ENCODE measurements around the gene CHTF18. TPM values are rescaled to one million over a fixed set of nuclear protein-coding genes. Genes with fewer than 3 reads are reported as not detected.

The CHTF18 gene
- 11.3 TPM for total RNA-seq
- long read RNA-seq, partial matches to known transcripts, result 4 of 17 reads
- long read RNA-seq, other reads (novel, unspliced or antisense), result 9 of 17 reads

DNA sequence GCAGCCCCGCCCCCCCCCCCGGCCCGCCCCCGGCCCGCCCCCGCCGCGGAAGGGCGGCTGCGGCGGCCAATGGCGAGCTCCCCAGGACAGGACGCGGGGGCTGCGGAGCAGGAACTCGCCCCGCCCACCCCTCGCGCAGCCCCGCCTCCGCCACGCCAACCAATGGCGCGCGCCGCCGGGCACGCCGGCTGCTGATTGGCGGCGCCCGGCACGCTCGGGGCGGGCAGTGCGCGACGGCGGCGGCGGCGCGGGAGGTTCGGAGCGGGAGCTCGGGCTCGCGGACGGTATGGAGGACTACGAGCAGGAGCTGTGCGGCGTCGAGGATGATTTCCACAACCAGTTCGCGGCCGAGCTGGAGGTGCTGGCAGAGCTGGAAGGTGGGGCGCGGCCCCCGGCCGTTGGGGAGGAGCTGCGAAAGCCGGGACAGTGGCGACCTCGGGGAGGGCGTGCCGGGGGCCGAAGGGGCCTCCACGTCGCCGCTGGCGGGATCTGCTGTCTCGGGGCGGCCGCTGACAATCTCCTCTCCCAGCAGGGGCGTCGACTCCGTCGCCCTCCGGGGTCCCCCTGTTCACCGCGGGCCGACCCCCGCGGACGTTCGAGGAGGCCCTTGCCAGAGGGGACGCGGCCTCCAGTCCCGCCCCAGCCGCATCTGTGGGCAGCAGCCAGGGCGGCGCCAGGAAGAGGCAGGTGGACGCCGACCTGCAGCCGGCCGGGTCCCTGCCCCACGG, at the start of gene CHTF18:
CHTF18 (plus strand) TSS at position 222 of the 728 bp plus-strand sequence; CDS start at position 287, 65 bp downstream.
- intact Hi-C loops (cut with DNase I), result no loop called here
- H3K27ac ChIP-seq, result peak within 1 kb of the TSS; percentile 81
- ATAC-seq, result peak; percentile 93 to 94

DNA sequence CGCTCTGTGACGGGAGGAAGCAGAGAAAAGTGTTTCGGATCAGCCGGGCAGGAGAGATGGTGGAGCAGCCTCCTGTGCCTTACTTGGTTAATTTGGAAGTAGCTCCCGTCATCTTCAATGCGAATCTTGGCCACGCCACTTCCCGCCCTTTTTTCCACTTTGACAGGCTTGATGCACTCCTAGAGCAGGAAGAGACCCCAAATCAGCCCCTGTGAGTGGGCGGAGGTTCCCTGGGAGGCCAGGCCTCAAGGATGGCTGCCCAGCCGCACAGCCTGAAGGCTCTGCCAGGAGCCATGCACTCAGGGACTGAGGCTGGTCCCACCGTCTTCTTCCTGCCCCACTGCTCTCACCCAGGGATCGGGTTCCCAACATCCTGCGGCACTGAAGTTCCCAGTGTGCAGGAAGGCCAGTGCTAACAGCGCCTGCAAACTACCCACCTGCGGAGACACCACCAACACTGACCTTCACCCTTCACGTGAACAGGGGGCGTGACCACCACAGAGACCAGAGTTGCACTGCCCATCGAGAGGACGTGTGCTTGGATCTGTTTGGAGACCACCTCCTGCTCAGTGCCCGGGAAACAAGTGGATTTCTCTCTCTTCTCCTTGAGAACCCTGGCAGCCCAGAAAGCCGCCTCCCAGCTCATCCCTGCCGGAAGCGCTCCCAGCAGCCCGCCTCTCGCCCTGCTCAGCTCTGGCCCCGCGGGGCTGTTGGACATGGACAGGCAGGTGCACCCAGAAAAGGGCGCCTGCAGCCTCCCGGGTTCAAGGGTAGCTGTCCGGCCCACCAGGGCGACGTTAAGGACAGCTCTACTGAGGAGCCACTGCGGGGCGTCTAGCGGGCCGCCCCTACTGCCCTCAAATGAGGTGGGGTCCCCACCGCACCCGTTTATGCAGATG, 48.6 kb upstream of the CHTF18 start:
- Histone ChIP-seq H3K27me3 (ENCODE audit: low read depth) (no peaks in the 10 kb centered on the region), H3K4me3 (peak overlapping the region; percentile 97), H3K9me3 (no peaks in the 10 kb centered on the region), H3K36me3 (peaks cover 34% of the 10 kb centered on the region), H3K27ac (peak overlapping the region; percentile 86), H3K4me1 (peaks cover 15% of the 10 kb centered on the region)
- no peak for ATAC-seq
- TF ChIP-seq, protein P1, sequence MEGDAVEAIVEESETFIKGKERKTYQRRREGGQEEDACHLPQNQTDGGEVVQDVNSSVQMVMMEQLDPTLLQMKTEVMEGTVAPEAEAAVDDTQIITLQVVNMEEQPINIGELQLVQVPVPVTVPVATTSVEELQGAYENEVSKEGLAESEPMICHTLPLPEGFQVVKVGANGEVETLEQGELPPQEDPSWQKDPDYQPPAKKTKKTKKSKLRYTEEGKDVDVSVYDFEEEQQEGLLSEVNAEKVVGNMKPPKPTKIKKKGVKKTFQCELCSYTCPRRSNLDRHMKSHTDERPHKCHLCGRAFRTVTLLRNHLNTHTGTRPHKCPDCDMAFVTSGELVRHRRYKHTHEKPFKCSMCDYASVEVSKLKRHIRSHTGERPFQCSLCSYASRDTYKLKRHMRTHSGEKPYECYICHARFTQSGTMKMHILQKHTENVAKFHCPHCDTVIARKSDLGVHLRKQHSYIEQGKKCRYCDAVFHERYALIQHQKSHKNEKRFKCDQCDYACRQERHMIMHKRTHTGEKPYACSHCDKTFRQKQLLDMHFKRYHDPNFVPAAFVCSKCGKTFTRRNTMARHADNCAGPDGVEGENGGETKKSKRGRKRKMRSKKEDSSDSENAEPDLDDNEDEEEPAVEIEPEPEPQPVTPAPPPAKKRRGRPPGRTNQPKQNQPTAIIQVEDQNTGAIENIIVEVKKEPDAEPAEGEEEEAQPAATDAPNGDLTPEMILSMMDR (IDR thresholded peaks at IDR 0.05), result no peak
- DNase-seq, result no peak
- intact Hi-C loops (cut with DNase I), result no loop called here

More for the DNA sequence above, at the start of gene CHTF18:
- peaks cover 23% of the 10 kb centered on the region for H3K4me1 ChIP-seq
- TF ChIP-seq, protein P1 (IDR thresholded peaks at IDR 0.05), result no peak
- peaks cover 12% of the 10 kb centered on the region for H3K36me3 ChIP-seq
- H3K9me3 ChIP-seq, result no peaks in the 10 kb centered on the region
- DNase-seq, result peak; percentile 92
- H3K27me3 ChIP-seq (ENCODE audit: low read depth), result peaks cover 1% of the 10 kb centered on the region
- peak within 1 kb of the TSS; percentile 88 for H3K4me3 ChIP-seq

DNA sequence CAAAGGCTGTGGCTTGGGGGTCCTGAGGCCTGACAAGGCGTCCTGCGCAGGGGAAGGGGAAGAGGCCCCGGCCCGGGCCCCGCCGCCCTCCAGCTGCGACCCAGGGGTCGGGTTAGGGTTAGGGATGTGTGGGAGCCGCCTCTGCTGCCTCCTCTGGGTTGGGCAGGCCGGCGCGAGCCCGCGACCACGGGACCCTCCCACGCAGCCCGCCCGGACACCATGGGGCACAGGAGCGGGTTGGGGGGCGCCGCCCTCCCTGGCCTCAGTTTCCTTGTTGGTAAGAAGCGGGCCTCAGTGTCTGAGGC, 48.0 kb upstream of the CHTF18 start:
- peak; percentile 24 to 38 for ATAC-seq
- no peaks in the 10 kb centered on the region for H3K27me3 ChIP-seq (ENCODE audit: low read depth)
- peaks cover 15% of the 10 kb centered on the region for H3K4me1 ChIP-seq
- H3K9me3 ChIP-seq, result no peaks in the 10 kb centered on the region
- peaks cover 27% of the 10 kb centered on the region for H3K36me3 ChIP-seq
- peak overlapping the region; percentile 86 for H3K27ac ChIP-seq
- H3K4me3 ChIP-seq, result peak overlapping the region; percentile 97
- intact Hi-C loops (cut with DNase I), result no loop called here
- DNase-seq, result peak; percentile 65
- TF ChIP-seq, protein P1 (IDR thresholded peaks at IDR 0.05), result no peak

DNA sequence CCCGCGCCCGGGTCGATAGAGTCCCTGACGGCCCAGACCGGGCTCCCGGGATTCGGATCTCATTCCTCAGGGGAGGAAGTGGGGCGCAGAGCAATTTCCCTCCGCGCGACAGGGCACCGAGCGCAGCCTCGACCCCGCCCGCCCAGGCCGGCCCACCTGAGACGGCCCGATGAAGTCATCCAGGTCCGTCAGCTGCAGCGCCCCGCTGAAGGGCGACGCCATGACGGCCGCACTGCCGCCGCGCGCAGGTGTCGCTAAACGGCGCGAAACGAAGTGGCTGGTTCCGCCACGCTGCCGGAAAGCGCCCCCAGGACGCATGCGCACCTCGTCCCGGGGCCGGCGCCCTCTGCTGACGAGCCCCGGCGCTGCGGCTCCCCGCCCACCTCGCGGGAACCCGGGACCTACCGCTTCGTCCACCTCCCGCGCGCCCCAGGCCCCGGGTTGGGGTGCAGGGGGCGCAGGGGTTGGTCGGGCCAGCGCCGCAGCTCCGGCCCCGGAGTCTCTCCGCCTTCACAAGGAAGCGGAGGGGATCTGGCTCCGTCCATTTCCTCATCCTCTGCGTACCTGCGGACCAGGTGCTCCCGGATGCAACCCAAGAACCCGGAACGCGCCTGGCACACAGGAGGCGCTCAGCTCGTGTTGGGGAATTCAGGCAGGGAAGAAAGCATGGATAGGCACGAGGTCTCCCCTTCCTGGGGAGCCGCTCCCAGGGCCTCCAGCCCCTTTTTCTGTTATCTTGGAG, 47.5 kb upstream of the CHTF18 start, which contains the start of gene CIAO3:
CIAO3 (minus strand) TSS at position 234 of the 742 bp plus-strand sequence; CDS start at position 222, 12 bp downstream.
- H3K27ac ChIP-seq, result peak within 1 kb of the TSS; percentile 86
- peaks cover 15% of the 10 kb centered on the region for H3K4me1 ChIP-seq
- peaks cover 22% of the 10 kb centered on the region for H3K36me3 ChIP-seq
- intact Hi-C loops (cut with DNase I), result no loop called here
- H3K9me3 ChIP-seq, result no peaks in the 10 kb centered on the region
- ATAC-seq, result peak; percentile 96 to 97
- no peaks in the 10 kb centered on the region for H3K27me3 ChIP-seq (ENCODE audit: low read depth)
- H3K4me3 ChIP-seq, result peak within 1 kb of the TSS; percentile 97
- TF ChIP-seq, protein P1 (IDR thresholded peaks at IDR 0.05), result peak; percentile 92
- DNase-seq, result peak; percentile 93

Data from lower lobe of right lung (tissue), 2 donors.